Sigmoid colon (tissue), 4 donors: ENCODE measurements around the gene TSPY4.
"Not testable (repeated sequence)": the region's sequence is repeated elsewhere in the genome, so short reads cannot be mapped to it uniquely, and the experiment has no call there.

ENCODE experiments used
- CTCF ChIP-seq, 4 experiments: fragments of 450-650 bp in 3 of 4; fragments of 200-600 bp in 1 of 4; IDR thresholded peaks; one replicate each; pipeline ENCODE4 v1.5.1; 2016 to 2019; ENCODE audit warnings: antibody characterized with exemption in 4 of 4, mild to moderate bottlenecking in 3 of 4, moderate library complexity in 2 of 4
- POLR2A ChIP-seq, 2 donors: fragments of 450-650 bp; IDR thresholded peaks; one replicate each; pipeline ENCODE4 v1.6.1; 2016; ENCODE audit warnings: antibody characterized with exemption in 2 of 2, mild to moderate bottlenecking in 2 of 2, moderate library complexity in 2 of 2
- POLR2AphosphoS5 ChIP-seq, 4 donors: sonication (generic); formaldehyde crosslinking; IDR thresholded peaks; one replicate each; pipeline ENCODE4 v1.6.1; 2017; ENCODE audit warnings: antibody characterized with exemption in 4 of 4

GRCh38 chrY:9337164-9337563 is at the start of gene TSPY4:
- not testable (repeated sequence) for TF ChIP-seq CTCF, POLR2AphosphoS5, POLR2A (IDR thresholded peaks at IDR 0.05)
